ENCODE results near the gene GRIP2.

Gene GRIP2

GRCh38 chr3:14485981-14486380 is 54.2 kb downstream of the GRIP2 start:
- no peak for DNase-seq (ENCODE audit: low spot score)

- DNase-seq (ENCODE audit: low spot score): no peak
Measured at GRCh38 chr3:14484741-14485140, 55.4 kb downstream of the GRIP2 start.

GRCh38 chr3:14483286-14483685 is 56.9 kb downstream of the GRIP2 start:
- no peak for DNase-seq (ENCODE audit: low spot score)

GRCh38 chr3:14482271-14482721 is 57.8 kb downstream of the GRIP2 start:
- no peak for DNase-seq (ENCODE audit: low spot score)

- no peak for DNase-seq (ENCODE audit: low spot score)
Measured at GRCh38 chr3:14481646-14482036, 58.5 kb downstream of the GRIP2 start.

- DNase-seq (ENCODE audit: low spot score): no peak
Measured at GRCh38 chr3:14481018-14481645, 59.0 kb downstream of the GRIP2 start.

- DNase-seq (ENCODE audit: low spot score): no peak
Measured at GRCh38 chr3:14480207-14481017, 59.7 kb downstream of the GRIP2 start.

- no peak for DNase-seq (ENCODE audit: low spot score)
Measured at GRCh38 chr3:14479591-14479990, 60.6 kb downstream of the GRIP2 start.

- DNase-seq (ENCODE audit: low spot score): no peak
Measured at GRCh38 chr3:14478956-14479550, 61.1 kb downstream of the GRIP2 start.

GRCh38 chr3:14477311-14477935 is 62.7 kb downstream of the GRIP2 start:
- DNase-seq (ENCODE audit: low spot score): no peak

- no peak for DNase-seq (ENCODE audit: low spot score)
Measured at GRCh38 chr3:14476583-14477265, 63.4 kb downstream of the GRIP2 start.

- DNase-seq (ENCODE audit: low spot score): no peak
Measured at GRCh38 chr3:14475621-14476020, 64.5 kb downstream of the GRIP2 start.

- no peak for DNase-seq (ENCODE audit: low spot score)
Measured at GRCh38 chr3:14474363-14475081, 65.6 kb downstream of the GRIP2 start.

- no peak for DNase-seq (ENCODE audit: low spot score)
Measured at GRCh38 chr3:14473411-14473891, 66.7 kb downstream of the GRIP2 start.

GRCh38 chr3:14472471-14473351 is 67.4 kb downstream of the GRIP2 start:
- no peak for DNase-seq (ENCODE audit: low spot score)

GRCh38 chr3:14471690-14472089 is 68.5 kb downstream of the GRIP2 start:
- no peak for DNase-seq (ENCODE audit: low spot score)

- DNase-seq (ENCODE audit: low spot score): no peak
Measured at GRCh38 chr3:14471016-14471415, 69.1 kb downstream of the GRIP2 start.

- DNase-seq (ENCODE audit: low spot score): no peak
Measured at GRCh38 chr3:14470461-14470860, 69.7 kb downstream of the GRIP2 start.

GRCh38 chr3:14468621-14468981 is 71.5 kb downstream of the GRIP2 start:
- no peak for DNase-seq (ENCODE audit: low spot score)
